Transverse colon (tissue), 4 donors: ENCODE measurements around the gene INPP4B. TPM values are rescaled to one million over a fixed set of nuclear protein-coding genes. Genes with fewer than 3 reads are reported as not detected.

Source experiments
- DNase-seq: peaks from one replicate; pipeline ENCODE4 v3.0.0-alpha.2; 2019
- H3K27ac ChIP-seq, 4 donors: fragments of 200-600 bp; sonication (generic); 2 replicates each; pipeline ENCODE4 v1.5.1; 2016 to 2018; ENCODE audit warnings: inconsistent platforms in 4 of 4
- H3K27me3 ChIP-seq: fragments of 200-600 bp; sonication (generic); 2 replicates; pipeline ENCODE4 v1.5.1; 2017; ENCODE audit warnings: inconsistent platforms
- H3K36me3 ChIP-seq, 4 donors: fragments of 200-600 bp; sonication (generic); 2 replicates each; pipeline ENCODE4 v1.5.1; 2017 to 2019; ENCODE audit warnings: inconsistent platforms in 4 of 4
- H3K4me1 ChIP-seq, 4 donors: fragments of 200-600 bp; sonication (generic); 2 replicates each; pipeline ENCODE4 v1.5.1; 2017 to 2020; ENCODE audit warnings: inconsistent platforms in 4 of 4
- H3K4me3 ChIP-seq, 4 donors: fragments of 200-600 bp; sonication (generic); 1 replicate in 1 of 4; 2 replicates in 3 of 4; pipeline versions ENCODE4 v1.5.1 to v1.6.1; 2017 to 2019; ENCODE audit warnings: inconsistent platforms in 4 of 4
- H3K9me3 ChIP-seq, 2 donors: fragments of 200-600 bp; sonication (generic); 2 replicates each; pipeline ENCODE4 v1.5.1; 2017 to 2019; ENCODE audit warnings: inconsistent platforms in 2 of 2
- CTCF ChIP-seq, 5 experiments: fragments of 200-600 bp in 3 of 5; fragments of 450-650 bp in 2 of 5; sonication (generic) in 3 of 5; IDR thresholded peaks; 1 replicate in 2 of 5; 2 replicates in 3 of 5; pipeline ENCODE4 v1.5.1; 2016 to 2017; ENCODE audit warnings: antibody characterized with exemption in 5 of 5, inconsistent platforms in 3 of 5, mild to moderate bottlenecking in 2 of 5, moderate library complexity in 1 of 5
- EP300 ChIP-seq: sonication (generic); formaldehyde crosslinking; IDR thresholded peaks from one replicate; pipeline ENCODE4 v1.6.1; 2017; ENCODE audit warnings: antibody characterized with exemption, low read depth
- POLR2A ChIP-seq: fragments of 450-650 bp; IDR thresholded peaks from one replicate; pipeline ENCODE4 v1.6.1; 2016; ENCODE audit warnings: antibody characterized with exemption, mild to moderate bottlenecking, moderate library complexity
- POLR2AphosphoS5 ChIP-seq, 3 donors: sonication (generic); formaldehyde crosslinking; IDR thresholded peaks; one replicate each; pipeline ENCODE4 v1.6.1; 2016; ENCODE audit warnings: antibody characterized with exemption in 3 of 3
- WGBS, 2 donors: methylation state at CpG; one replicate each; pipeline ENCODE4 v1.1.5; 2018; ENCODE audit warnings: low coverage in 1 of 2; 5-methylcytosine and 5-hydroxymethylcytosine counted together
- in situ Hi-C, 4 donors: fragments of 200-750 bp; cut with MboI; loops; one replicate each; pipeline versions ENCODE4 v1.15.0 to v1.15.1; 2017; ENCODE audit warnings: low sequenced_read_pairs in 3 of 4, low pct_ligation_motif_present in 1 of 4, low pct_unique_long_range_greater_than_20kb in 1 of 4
- intact Hi-C: fragments of 100-400 bp; cut with DNase I; formaldehyde crosslinking; loops from one replicate; pipeline ENCODE4 v1.15.1; 2023; ENCODE audit warnings: low total_unique reads
- total RNA-seq, 4 donors: library from RNA; depleted of rRNA; stranded (reverse); fragments of >200 nt; gene quantifications; one replicate each; pipeline ENCODE4 v1.1.0, GENCODE V29; 2016

The INPP4B gene
- total RNA-seq, 4 donors from 2014 or later: 18.3 to 33.8 (median 31.4) TPM

- intact Hi-C loops (no loop called here), in situ Hi-C loops (no loop called here)
- no peaks in the 10 kb centered on the region for H3K27me3 ChIP-seq
- 40 to 45% methylated on average over 2 of the region's 2 CpGs for WGBS, 2 donors
- no peaks in the 10 kb centered on the region for H3K36me3 ChIP-seq
- H3K4me1 ChIP-seq: no peaks in the 10 kb centered on the region
- DNase-seq: no peak
- no peak overlapping the region for H3K4me3 ChIP-seq
- no peak for TF ChIP-seq POLR2A
- no peak for TF ChIP-seq EP300
- no peak for TF ChIP-seq CTCF (IDR thresholded peaks at IDR 0.05)
- no peak for TF ChIP-seq POLR2AphosphoS5 (IDR thresholded peaks at IDR 0.05)
- H3K27ac ChIP-seq: no peak overlapping the region
- H3K9me3 ChIP-seq: no peaks in the 10 kb centered on the region
These were observed 553.9 kb downstream of the INPP4B start for GRCh38 chr4:142292231-142292630.

GRCh38 chr4:142291299-142292050 is 554.6 kb downstream of the INPP4B start:
- Histone ChIP-seq H3K4me3 (no peak overlapping the region), H3K27ac (no peak overlapping the region), H3K4me1 (no peaks in the 10 kb centered on the region), H3K36me3 (no peaks in the 10 kb centered on the region), H3K27me3 (no peaks in the 10 kb centered on the region), H3K9me3 (no peaks in the 10 kb centered on the region)
- no peak for DNase-seq
- TF ChIP-seq POLR2AphosphoS5 (IDR thresholded peaks at IDR 0.05) (no peak), EP300 (no peak), POLR2A (no peak), CTCF (IDR thresholded peaks at IDR 0.05) (no peak)
- in situ Hi-C loops: no loop called here
- intact Hi-C loops: no loop called here
- WGBS, 2 donors: 70 to 73% methylated on average over 5 of the region's 5 CpGs

DNA sequence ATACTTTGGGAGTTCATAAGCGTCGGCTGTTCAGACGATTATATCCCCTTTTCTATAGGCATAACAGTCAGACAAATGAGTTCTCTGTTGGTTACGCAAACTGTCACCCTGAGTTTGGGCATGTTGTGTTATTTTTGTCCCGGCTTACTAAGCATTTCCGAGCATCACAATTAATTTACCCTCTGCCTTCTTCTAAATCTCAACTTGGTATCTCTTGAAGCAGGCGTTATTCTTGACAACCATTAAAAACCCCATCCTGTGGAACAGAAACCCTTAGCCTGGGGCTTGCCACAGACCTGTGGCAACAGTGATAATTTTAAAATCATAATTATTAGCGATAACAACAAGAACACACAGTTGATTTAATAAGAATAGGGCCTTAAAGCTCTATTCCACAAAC is 558.7 kb downstream of the INPP4B start:
- TF ChIP-seq POLR2A: no peak
- no peak for TF ChIP-seq POLR2AphosphoS5 (IDR thresholded peaks at IDR 0.05)
- TF ChIP-seq EP300: no peak
- no peak for TF ChIP-seq CTCF (IDR thresholded peaks at IDR 0.05)
- Histone ChIP-seq H3K4me1 (peaks cover 0 to 2% (median 0%) of the 10 kb centered on the region in 4 donors), H3K36me3 (no peaks in the 10 kb centered on the region), H3K4me3 (no peak overlapping the region), H3K27ac (no peak overlapping the region), H3K9me3 (no peaks in the 10 kb centered on the region), H3K27me3 (no peaks in the 10 kb centered on the region)
- intact Hi-C loops (no loop called here), in situ Hi-C loops (no loop called here)
- 93 to 94% methylated on average over 7 to 8 of the region's 8 CpGs for WGBS, 2 donors
- no peak for DNase-seq

- no peaks in the 10 kb centered on the region for H3K36me3 ChIP-seq
- H3K9me3 ChIP-seq: no peaks in the 10 kb centered on the region
- in situ Hi-C loops (no loop called here), intact Hi-C loops (no loop called here)
- no peak for DNase-seq
- H3K27me3 ChIP-seq: no peaks in the 10 kb centered on the region
- peaks cover 0 to 2% (median 0%) of the 10 kb centered on the region in 4 donors for H3K4me1 ChIP-seq
- H3K27ac ChIP-seq: no peak overlapping the region
- H3K4me3 ChIP-seq: no peak overlapping the region
- TF ChIP-seq POLR2AphosphoS5 (IDR thresholded peaks at IDR 0.05): no peak
These were observed 560.9 kb downstream of the INPP4B start for GRCh38 chr4:142285222-142285583.
